Esophagus mucosa (tissue), 1 donor: ENCODE measurements around the gene UNC5C. TPM values are rescaled to one million over a fixed set of nuclear protein-coding genes. Genes with fewer than 3 reads are reported as not detected.

ENCODE experiments used
- ATAC-seq: fragments of 200-7000 bp; cut with Tn5 transposase; one replicate; pipeline ENCODE4 v1.9.1; 2020
- total RNA-seq: library from RNA; stranded (reverse); gene quantifications from one replicate; pipeline ENCODE4 v1.2.4, GENCODE V29; 2023
- donor health status: DM: yes; HTN: yes; CAD: no.

UNC5C gene
- total RNA-seq, 1 donor from 2014 or later: 0.16 TPM

DNA sequence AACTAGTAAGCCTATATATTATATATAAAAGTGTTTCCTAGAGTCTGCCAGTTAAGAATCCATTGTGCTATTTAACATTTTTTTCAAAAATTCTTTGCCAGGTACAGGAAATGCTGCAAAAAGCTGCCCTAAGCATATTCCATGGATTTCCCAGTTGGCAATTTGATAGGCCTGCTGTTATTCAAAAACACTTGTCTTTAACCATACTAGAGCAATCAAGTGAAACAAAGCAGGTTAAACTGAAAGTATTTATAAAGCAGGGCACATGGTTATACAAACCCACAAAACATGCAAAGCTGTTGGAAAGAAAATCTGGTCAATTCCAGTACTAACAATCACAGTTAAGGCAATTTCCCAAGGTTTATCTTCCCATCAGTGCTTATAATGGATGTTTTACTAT is 159.9 kb downstream of the UNC5C start:
- no peak for ATAC-seq

DNA sequence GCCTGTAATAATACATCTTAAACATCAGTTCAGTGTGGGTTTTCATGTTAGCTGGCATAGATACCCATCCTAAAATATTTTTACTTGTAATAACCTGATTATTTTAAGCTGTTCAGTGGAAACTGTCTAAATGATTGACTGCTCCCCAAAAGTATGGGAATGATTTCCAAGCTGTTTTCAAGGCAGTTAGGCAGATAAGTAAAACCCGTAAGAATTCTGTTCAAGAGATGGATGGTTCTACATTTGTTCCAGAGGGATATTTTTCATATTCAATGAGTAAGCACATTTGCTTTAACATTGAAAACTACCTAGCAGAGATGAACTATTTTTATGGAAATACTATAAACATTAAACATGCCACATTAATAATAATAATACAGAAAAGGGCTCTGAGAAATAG is 161.1 kb downstream of the UNC5C start:
- ATAC-seq: no peak

DNA sequence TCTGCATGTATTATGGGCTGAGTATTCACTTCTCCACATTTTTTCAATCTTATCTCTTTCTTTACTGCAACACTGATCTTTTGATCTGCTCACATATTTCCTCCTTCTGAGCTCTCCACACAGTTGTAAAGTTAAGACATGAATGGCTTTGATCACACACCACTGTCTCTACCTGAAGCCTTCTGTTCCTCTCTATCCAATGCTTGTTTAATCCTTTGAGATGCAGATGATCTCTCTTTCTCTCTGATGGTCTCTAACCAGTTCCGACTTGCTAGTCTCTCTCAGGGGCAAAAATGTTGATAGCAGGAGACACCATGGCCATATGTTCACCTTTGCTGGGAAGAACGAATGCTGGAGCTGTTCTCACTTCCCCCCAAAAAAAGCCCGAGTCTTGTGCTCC is 162.4 kb downstream of the UNC5C start:
- no peak for ATAC-seq

DNA sequence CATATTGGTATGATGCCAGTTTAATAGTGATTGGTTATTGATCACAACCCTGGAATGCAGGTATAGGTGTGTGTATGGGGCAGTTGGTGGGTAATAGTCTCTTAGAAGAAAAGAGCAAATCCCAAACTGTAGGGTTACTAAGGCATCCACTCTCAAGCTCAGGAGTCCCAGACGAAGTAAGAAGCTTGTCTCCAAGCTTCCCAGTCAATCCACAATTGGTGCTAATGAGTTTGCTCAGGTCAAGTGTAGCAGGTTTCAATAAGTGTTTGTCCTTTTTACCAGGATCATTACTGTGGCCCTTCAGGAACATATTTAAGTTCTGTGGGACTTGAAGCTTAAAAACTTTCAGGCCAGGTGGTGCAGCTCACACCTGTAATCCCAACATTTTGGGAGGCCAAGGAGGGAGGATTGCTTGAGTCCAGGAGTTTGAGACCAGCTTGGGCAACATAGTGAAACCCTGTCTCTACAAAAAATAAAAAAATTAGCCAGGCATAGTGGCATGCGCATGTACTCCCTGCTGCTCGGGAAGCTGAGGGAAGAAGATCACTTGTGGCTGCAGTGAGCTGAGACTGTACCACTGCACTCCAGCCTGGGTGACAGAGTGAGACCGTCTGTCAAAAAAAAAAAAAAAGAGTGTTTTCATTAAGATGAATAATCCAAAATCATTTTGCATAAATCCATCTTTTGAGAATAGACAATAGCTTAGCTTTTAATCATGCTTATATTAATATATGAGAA is 166.8 kb downstream of the UNC5C start:
- no peak for ATAC-seq

DNA sequence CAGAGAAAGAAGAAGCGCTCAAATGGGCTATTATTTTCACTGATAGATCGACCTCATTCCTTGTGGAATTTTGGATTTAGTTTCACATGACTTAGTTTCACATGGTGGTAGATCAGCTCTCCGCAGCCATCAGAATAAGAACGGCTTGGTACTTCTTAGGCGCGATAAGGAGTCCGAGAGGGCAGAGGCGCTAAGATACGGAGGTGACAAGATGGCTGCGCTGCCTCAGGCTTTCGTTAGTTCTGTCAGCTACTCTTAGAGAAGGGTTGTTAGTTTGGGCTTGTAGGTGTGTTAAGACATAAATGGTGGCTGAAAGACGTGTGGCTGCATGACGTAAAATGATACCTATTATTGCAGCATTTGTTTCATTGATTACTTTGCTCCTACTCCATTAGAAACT is 169.1 kb downstream of the UNC5C start:
- no peak for ATAC-seq

DNA sequence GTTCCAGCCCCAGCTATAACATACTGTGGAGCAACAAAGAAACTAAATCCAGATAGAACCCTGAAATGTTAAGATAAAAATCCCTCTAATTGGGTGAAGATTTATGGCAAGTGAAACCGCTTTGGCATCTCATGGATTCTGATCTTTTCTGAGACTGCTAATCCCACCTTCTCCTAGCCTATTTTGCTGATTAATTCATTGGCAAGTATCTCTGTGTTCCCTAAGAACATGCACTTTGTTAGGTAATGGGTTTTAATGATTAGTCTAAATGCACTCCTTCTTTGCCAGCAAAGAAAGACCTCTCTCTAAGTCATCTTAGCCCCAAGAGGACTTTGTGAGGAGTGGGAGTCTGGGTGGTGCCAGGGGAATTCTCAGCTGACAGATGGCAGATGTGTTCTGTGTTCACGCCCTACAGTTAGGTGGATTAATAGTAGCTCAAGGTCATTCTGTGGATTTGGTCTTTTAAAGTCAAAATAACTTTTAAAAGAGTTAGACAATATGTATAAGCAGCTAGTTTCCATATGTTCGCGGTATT is 171.3 kb downstream of the UNC5C start:
- ATAC-seq: no peak

DNA sequence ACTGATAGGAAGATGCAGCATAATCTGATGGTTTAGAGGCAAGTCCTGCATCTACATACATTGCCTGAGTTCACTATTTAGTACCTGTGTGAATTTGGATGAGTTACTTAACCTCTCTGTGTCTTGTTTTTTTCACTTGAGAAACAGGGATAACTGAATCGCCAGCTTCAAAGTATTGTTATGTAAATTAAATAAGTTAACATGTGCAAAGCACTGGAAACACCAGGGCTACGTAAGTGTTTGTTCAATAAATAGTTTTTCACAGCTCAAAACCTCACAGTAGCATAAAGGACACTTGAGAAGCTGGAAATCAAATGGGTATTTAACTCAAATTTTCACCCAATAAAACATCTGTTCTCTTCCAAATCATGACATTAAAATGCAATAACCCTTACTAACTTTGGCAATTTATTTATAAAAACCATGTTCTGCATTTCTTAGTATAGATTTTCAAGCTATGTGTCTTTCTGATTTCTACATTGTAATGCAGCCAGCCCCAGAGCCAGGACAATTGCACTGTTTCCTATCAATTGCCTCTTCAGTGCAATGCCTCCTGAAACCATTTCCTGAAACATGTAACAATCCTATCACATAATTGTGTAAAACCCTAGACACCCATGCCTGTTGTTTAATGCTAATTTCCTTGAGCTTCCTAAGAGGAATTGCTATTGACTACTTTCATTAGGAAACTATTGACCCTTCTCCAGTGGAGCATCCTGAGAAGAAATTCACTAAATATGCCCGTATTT is 177.1 kb downstream of the UNC5C start:
- no peak for ATAC-seq

DNA sequence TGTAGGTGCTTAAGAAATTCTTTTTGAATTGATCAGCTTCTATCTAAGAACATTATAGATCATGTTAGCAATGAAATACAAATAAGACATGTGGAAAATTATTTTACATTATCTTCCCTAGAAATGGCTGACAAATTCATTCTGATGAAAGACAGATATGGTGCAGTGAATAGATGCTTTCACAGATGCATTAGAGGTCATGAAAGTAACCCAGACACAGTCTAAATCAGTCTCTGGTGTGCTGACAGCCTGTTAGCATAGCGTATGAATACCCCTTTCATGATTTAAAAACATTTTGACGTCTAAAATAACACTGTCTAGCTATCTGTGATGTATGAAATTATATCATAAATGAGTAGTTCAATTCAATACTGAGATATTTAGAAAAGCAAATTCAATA is 180.9 kb downstream of the UNC5C start:
- ATAC-seq: no peak

DNA sequence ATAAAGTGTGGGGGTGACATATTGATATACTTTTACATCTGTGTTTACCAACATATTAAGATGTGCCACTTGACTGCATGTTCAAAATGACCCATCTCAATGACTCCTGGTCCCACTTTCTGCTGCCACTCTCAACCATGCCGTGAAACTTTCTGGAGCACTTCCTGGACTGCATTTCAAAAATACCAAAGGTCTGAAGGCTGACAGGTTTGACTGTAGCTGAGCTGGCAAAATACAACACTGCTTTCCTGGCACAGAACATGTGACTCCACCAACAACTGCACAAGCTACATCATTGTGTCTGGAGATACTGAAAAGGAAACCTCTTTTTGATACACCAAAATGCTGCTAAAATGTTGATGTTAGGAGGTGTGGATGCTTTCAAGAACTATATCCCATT is 184.8 kb downstream of the UNC5C start:
- ATAC-seq: no peak

DNA sequence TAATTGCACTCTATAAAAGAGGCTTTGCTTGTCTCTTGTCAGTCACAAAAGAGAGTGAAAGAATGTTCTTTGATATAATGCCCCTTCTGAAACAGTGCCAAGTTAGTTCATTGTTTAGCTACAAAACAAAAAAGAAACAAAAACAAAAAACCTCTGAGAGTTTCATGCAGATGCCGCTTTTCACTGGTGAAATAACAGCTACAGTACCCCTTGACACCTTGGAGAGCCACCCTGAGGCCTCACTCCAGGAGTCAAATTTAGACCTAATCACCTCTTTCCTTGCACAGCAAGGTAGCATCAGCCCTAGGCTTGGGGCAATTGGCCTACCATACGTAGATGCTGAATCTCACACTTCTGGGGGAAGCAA is 185.2 kb downstream of the UNC5C start:
- no peak for ATAC-seq

DNA sequence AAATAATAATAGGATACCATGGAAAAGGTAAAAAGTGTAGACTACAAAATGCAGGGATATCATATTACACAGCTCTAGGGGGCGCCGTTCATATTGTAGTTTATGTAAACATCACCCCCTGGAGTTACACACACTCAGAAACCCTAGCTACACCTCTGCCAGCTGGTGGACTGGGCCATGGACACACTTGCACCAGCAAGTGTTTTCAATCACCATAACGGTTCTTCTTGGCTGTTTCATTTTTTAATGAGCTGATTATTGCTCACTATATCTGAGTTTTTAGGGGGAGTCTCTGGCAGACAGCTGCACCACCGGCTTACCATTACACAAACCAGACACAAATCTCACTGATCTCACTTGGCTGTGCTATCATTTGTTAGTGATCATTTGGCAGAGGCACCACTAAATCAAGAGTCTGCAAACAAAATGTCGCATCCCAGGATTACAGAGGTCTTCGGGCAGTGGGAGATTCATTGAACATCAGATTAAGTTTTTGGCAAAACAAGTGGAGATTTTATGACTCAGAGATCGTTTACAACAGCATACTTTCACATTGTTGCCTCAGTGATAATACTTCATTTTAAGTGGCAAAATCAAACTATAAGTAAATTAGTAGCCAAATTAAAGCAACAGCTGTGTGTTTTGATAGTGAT is 185.7 kb downstream of the UNC5C start:
- ATAC-seq: no peak

DNA sequence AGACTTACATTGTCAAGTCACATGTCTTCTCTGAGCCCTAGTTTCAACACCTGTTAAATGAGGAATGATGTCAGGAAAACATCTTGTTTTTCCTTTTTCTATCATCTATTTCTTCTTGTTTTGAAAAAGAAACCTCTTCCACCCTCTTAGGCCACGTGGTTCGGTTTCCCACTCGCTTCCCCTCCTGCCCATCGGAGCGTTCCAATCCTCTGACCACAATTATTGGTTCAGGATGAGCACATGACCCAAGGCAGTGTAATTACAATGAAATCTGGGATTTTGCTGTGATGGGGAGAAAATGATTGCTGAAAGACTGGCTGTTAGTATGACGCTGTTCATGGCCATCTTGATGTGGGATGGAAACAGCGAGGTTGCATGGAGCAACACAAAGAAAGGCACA is 186.7 kb downstream of the UNC5C start:
- ATAC-seq: no peak

DNA sequence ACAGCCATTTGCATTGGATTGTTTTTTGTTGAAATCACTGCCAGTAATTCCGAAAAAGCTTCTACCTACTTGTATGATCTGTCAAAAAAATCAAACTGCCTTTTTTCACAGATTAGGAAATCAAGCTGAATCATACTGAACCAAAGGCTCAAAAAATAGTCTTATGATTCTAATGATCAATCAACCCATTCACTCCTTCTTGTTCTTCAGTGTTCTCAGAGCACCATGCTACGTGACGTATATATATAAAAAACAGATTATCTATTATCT is 187.1 kb downstream of the UNC5C start:
- no peak for ATAC-seq

DNA sequence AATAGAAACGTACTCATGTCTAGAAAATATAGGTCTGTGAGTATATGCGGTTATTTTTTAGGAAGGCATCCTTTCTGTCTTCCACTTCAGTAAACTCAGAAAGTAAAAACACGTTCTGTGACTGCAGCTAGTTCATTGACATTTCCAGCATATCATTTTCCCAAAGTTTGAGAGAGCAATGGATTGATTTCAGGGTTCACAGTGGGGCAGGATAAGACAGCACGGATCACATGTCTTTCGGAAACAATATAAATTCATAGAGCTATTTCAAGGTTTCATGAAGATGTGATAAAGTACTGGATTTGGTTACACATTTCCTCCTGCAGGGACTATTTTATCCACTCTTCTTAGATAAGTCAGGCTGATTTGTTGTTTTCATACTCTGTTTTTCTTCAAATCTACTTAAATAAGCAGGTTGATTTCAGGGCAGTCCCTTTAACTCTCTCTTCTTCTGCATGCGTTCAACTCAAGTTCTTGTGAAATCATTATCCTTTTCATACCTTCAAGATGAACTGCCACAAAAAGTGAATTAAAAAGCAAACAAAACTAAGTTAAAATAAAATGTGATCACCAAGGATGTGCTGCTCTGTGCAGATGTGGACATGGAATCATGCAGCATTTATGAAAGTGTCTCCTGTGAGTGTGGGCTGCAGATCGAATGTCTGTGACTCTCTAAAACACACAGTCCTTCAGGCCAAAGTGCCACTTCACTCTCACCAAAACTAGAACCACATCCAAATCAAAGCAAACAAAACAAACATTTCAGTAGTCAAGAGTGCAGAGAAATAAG is 187.7 kb downstream of the UNC5C start:
- ATAC-seq: no peak

DNA sequence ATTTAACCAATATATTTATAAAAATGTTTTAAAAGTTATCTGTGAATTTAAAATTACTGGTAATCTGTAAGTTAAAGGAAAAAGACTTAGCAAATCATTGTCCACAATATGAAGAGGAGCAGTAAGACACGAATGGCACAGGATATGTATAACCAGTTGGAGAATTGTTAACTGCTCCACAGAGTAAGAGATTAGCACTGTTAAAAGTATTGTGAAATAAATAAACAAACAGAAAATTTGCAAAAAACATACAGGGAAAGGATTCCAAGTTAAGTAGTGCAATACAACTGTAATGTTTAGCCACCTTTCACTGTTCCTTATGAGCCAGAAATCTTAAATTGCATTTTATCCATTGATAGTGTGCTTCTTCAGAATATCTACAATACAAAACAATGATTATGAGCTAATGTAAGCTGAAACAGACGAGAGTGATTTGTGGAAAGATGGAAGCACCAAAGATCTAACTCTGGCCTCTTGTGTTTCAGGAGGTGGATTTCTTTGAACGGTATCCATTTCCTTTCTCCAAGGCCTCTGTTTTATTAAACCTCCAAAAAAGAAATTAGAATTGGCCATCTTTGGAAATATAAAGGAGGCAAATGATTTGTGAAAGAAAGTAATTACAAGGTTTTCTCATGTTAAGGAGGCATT is 188.4 kb downstream of the UNC5C start:
- ATAC-seq: no peak

DNA sequence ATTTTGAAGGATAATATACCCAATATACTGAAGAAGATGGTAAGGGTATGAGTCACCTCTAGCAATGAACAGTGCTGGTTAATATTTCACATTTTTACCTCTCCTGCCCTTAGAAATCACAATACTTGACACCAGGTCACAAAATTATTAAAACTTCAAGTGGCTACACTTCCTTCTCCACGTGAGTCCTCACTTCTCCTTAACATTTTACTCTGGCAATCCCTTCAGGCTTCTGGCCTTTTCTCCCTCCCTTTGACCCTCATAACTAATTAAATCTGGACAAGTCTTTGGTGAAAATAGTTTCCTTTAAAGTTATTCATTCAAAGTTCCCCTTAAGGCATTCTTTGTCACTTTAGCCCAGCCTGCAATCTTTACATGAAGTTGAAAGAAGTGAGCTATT is 190.4 kb downstream of the UNC5C start:
- ATAC-seq: no peak

DNA sequence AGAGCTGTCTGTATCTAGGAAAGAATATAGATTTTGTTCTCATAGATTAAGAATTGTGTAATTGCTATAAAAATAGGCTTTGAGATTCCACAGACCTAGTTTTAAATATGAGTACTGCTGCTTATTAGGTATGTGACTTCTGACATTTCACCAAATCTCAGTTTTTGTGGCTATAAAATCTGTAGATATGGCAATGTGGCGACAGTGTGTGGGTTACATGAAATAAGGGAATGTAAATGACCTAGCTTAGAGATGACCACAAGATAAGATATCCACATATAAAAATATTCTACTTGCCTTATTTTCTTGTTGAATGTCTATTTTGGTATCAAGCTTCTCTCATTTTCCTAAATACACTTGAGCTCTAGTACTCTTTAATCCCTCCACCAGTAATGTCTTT is 193.8 kb downstream of the UNC5C start:
- ATAC-seq: no peak

DNA sequence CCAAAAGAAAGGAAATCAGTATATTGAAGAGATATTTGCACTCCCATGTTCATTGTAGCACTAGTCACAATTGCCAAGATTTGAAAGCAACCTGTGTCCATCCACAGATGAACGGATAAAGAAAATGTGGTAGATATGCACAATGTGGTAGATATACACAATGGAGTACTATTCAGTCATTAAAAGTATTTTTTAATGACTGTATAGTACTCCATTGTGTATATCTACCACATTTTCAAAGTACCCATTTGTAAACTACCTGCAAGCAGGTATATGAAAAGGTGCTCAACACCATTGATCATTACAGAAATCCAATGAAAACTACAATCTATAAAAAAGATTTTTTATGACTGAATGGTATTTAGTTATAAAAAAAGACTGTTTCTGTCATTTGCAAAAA is 200.4 kb downstream of the UNC5C start:
- ATAC-seq: no peak

DNA sequence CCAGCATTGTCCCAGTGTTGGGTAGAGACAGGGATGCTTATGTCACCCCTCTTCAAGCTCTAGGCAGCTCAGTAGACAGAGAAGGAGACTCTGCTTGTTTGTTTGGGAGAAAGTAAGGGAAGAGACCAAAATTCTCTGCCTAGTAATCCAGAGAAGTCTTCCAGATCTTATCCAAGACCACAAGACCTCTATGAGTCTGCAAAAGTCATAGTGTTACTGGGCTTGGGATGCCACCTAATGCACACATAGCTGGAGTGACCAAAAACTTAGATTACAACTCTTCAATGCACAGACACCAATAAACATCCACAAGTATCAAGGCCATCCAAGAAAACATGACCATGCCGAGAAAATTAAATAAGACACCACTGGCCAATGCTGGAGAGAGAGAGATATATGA is 205.5 kb downstream of the UNC5C start:
- ATAC-seq: no peak

DNA sequence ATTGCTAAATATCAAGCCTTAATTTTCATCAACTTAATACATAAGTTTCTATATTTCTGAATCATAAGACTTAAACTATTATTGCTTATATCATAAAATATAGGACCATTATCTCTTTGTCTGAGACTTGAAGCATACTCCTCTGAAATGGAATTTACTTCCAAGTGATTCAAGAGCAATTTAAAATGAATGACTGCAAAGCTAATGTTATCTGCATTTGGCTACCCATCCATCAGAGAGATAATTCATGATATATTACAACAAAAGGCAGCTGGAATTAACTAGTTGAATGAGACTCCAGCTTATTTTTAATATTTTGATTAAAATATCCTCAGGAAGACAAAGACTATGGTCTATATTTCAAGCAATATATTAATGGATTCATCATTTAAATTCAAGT is 208.6 kb downstream of the UNC5C start:
- ATAC-seq: no peak

DNA sequence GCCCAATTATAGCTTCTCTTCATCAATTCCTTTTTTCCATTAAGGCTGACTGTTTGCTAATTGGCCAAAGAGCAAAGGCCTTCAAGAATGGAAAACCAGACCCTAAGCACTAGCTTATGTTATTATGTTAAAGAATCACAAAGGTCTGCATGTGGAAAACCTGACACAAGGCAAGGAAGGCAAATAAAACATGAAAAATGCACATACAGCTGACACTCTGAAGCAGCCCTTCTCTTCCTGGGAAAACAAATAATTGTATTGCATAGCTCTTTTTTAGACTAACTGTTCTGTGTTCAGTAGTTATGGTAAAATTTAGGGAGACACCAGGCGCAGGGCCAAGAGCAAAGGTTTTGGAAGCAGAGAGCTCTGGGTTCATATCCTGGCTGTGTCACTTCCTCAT is 223.1 kb downstream of the UNC5C start:
- ATAC-seq: no peak

DNA sequence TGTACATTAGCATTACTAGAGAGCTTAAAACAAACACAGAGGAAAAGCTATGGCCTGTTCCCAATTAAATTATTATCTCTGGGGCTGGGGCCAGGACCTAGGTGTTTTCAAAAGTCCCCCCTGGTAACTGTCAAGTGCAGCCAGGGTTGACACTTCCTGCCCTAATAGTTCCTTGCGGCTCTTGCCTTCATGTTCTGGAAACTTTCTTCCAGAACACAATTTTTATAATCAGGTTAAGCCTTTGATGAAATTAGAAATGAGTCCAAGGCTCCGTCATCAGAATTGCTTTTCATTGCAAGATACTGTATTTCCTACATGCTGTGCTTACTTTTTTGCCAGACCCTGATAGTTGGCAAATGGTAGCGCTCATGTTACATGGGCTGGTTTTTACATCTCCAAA is 229.6 kb downstream of the UNC5C start:
- ATAC-seq: no peak

DNA sequence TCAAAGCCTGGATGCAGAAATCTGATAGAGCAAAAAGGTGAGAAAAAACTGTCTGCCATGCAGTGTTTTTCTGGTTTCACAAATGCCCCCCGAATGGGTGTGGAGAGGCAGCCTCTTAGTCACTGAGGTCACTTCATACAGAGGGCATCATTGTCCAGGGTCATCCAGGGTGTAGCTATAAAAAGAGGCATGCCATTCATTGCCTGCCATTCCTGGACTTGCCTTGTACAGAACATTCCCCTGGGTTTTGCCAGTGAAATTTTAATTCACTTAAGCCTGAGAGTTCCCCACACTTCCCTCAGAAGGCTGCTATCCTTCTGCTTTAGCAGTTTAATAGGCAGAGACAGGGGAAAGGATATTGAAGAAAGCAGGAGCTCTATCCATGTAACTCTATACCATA is 230.3 kb downstream of the UNC5C start:
- ATAC-seq: no peak
